Measurements from ENCODE around the gene KCNH2. TPM values are rescaled to one million over a fixed set of nuclear protein-coding genes. Genes with fewer than 3 reads are reported as not detected.
"Not testable (repeated sequence)": the region's sequence is repeated elsewhere in the genome, so short reads cannot be mapped to it uniquely, and the experiment has no call there.

The KCNH2 gene
- total and polyA plus RNA-seq, 3 experiments from 2014 or later: 0.11 to 0.63 (median 0.24) TPM

GRCh38 chr7:151015967-151016366 is 37.8 kb upstream of the KCNH2 start:
- H3K9me3 Mint-ChIP-seq: peaks cover 0 to 1% (median 0%) of the 10 kb centered on the region in 5 donors
- H3K4me1 ChIP-seq (ENCODE audit: insufficient read depth, low read length): peaks cover 76% of the 10 kb centered on the region
- DNase-seq: no peak
- H3K36me3 ChIP-seq (ENCODE audit: insufficient read depth, low read length): no peaks in the 10 kb centered on the region
- POLR2A ChIA-PET: no interaction called here
- H3K4me1 Mint-ChIP-seq: peaks cover 56 to 79% (median 64%) of the 10 kb centered on the region in 3 donors
- peak overlapping the region in 1 of 7 donors; percentile 86 for H3K4me3 Mint-ChIP-seq
- H3K9me3 ChIP-seq (ENCODE audit: low read length): no peaks in the 10 kb centered on the region
- CTCF ChIA-PET: interaction anchor here (1.0 to 7.6 kb wide), 8 partner anchors 13 to 661 kb away, joined by 3 to 40 read pairs (median 20); partner anchors contain the start of gene ABCB8
- H3K4me3 ChIP-seq (ENCODE audit: low read length): no peak overlapping the region
- H3K27me3 ChIP-seq (ENCODE audit: insufficient read depth, low read length, poor library complexity, severe bottlenecking): no peaks in the 10 kb centered on the region
- H3K36me3 Mint-ChIP-seq: peaks cover 0 to 2% (median 0%) of the 10 kb centered on the region in 3 donors
- H3K27ac ChIP-seq (ENCODE audit: low read depth, low read length): no peak overlapping the region
- H3K27me3 Mint-ChIP-seq: peaks cover 13 to 20% of the 10 kb centered on the region in 2 donors
- peak overlapping the region in 7 of 8 donors; percentile 72 to 100 (median 99) for H3K27ac Mint-ChIP-seq

- H3K36me3 Mint-ChIP-seq: peaks cover 0 to 2% (median 0%) of the 10 kb centered on the region in 3 donors
- Histone ChIP-seq H3K36me3 (ENCODE audit: insufficient read depth, low read length) (no peaks in the 10 kb centered on the region), H3K27ac (ENCODE audit: low read depth, low read length) (no peak overlapping the region), H3K4me3 (ENCODE audit: low read length) (no peak overlapping the region), H3K9me3 (ENCODE audit: low read length) (no peaks in the 10 kb centered on the region), H3K27me3 (ENCODE audit: insufficient read depth, low read length, poor library complexity, severe bottlenecking) (no peaks in the 10 kb centered on the region), H3K4me1 (ENCODE audit: insufficient read depth, low read length) (peaks cover 86% of the 10 kb centered on the region)
- peaks cover 64 to 89% (median 73%) of the 10 kb centered on the region in 3 donors for H3K4me1 Mint-ChIP-seq
- POLR2A ChIA-PET: no interaction called here
- H3K4me3 Mint-ChIP-seq: peak overlapping the region; percentile 65 to 96 (median 89)
- DNase-seq: peak in 1 of 5 donors; percentile 48
- H3K9me3 Mint-ChIP-seq: peaks cover 0 to 1% (median 0%) of the 10 kb centered on the region in 5 donors
- peak overlapping the region; percentile 91 to 100 (median 100) for H3K27ac Mint-ChIP-seq
- CTCF ChIA-PET: interaction anchor here (1.1 to 7.6 kb wide), 8 partner anchors 9 to 116 kb away, joined by 3 to 39 read pairs (median 4); partner anchors contain the start of gene ABCB8
- peaks cover 9 to 10% of the 10 kb centered on the region in 2 donors for H3K27me3 Mint-ChIP-seq
Measured at GRCh38 chr7:151014950-151015349, 36.8 kb upstream of the KCNH2 start.

DNA sequence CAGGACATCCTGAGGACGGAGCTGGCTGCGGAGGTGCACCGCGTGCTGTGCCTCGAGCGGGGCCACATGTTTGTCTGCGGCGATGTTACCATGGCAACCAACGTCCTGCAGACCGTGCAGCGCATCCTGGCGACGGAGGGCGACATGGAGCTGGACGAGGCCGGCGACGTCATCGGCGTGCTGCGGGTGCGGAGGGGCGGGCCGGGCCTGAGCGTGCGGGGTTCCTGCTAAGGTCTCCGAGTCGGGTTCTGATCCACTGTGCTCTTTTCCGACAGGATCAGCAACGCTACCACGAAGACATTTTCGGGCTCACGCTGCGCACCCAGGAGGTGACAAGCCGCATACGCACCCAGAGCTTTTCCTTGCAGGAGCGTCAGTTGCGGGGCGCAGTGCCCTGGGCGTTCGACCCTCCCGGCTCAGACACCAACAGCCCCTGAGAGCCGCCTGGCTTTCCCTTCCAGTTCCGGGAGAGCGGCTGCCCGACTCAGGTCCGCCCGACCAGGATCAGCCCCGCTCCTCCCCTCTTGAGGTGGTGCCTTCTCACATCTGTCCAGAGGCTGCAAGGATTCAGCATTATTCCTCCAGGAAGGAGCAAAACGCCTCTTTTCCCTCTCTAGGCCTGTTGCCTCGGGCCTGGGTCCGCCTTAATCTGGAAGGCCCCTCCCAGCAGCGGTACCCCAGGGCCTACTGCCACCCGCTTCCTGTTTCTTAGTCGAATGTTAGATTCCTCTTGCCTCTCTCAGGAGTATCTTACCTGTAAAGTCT is 35.8 kb upstream of the KCNH2 start:
- peak; percentile 88 to 98 (median 95) for DNase-seq
- CTCF ChIA-PET: interaction anchor here (0.9 to 7.6 kb wide), 11 partner anchors 14 to 110 kb away, joined by 3 to 39 read pairs (median 3); partner anchors contain the start of gene ABCB8
- Histone ChIP-seq H3K27ac (ENCODE audit: low read depth, low read length) (peak overlapping the region; percentile 79), H3K36me3 (ENCODE audit: insufficient read depth, low read length) (no peaks in the 10 kb centered on the region), H3K9me3 (ENCODE audit: low read length) (no peaks in the 10 kb centered on the region), H3K27me3 (ENCODE audit: insufficient read depth, low read length, poor library complexity, severe bottlenecking) (no peaks in the 10 kb centered on the region), H3K4me3 (ENCODE audit: low read length) (peak overlapping the region; percentile 66), H3K4me1 (ENCODE audit: insufficient read depth, low read length) (peaks cover 90% of the 10 kb centered on the region)
- Mint-ChIP-seq H3K4me1 (peaks cover 61 to 88% (median 67%) of the 10 kb centered on the region in 3 donors), H3K9me3 (peaks cover 0 to 1% (median 0%) of the 10 kb centered on the region in 5 donors), H3K4me3 (peak overlapping the region; percentile 88 to 99 (median 93)), H3K27ac (peak overlapping the region; percentile 99 to 100 (median 100)), H3K36me3 (peaks cover 0 to 2% (median 0%) of the 10 kb centered on the region in 3 donors), H3K27me3 (peaks cover 4 to 9% of the 10 kb centered on the region in 2 donors)
- POLR2A ChIA-PET: interaction anchor here (0.9 to 1.0 kb wide), 4 partner anchors 14 to 72 kb away, joined by 3 to 7 read pairs (median 4); partner anchors contain the start of genes ABCB8 and FASTK

DNA sequence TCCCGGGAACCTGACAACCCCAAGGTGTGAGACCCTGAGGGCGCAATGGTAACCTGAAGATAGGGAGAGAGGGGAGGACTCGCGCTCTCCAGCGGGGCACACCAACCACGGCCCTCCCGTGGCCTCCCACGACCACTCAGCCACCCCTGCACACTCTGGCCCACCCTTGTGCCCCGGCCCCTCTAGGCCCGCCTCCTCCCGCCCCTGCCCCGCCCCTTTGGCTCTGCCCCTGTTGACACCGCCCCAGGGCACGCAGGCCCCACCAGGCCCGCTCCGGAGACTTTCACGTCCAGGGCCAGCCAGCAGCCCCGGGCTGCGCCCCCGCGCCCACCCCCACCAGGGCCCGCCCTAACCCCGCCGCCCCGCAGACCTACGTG is 35.2 kb upstream of the KCNH2 start:
- H3K4me3 Mint-ChIP-seq: peak overlapping the region in 6 of 7 donors; percentile 89 to 99 (median 94)
- peak overlapping the region; percentile 99 to 100 (median 100) for H3K27ac Mint-ChIP-seq
- Histone ChIP-seq H3K36me3 (ENCODE audit: insufficient read depth, low read length) (no peaks in the 10 kb centered on the region), H3K27me3 (ENCODE audit: insufficient read depth, low read length, poor library complexity, severe bottlenecking) (no peaks in the 10 kb centered on the region), H3K4me1 (ENCODE audit: insufficient read depth, low read length) (peaks cover 93% of the 10 kb centered on the region), H3K4me3 (ENCODE audit: low read length) (no peak overlapping the region), H3K9me3 (ENCODE audit: low read length) (no peaks in the 10 kb centered on the region), H3K27ac (ENCODE audit: low read depth, low read length) (peak overlapping the region; percentile 79)
- POLR2A ChIA-PET: interaction anchor here (0.9 to 1.0 kb wide), 4 partner anchors 15 to 72 kb away, joined by 3 to 7 read pairs (median 4); partner anchors contain the start of genes ABCB8 and FASTK
- peaks cover 0 to 2% (median 0%) of the 10 kb centered on the region in 3 donors for H3K36me3 Mint-ChIP-seq
- CTCF ChIA-PET: interaction anchor here (1.0 to 7.6 kb wide), 9 partner anchors 15 to 110 kb away, joined by 3 to 39 read pairs (median 4); partner anchors contain the start of gene ABCB8
- peaks cover 2 to 9% of the 10 kb centered on the region in 2 donors for H3K27me3 Mint-ChIP-seq
- H3K9me3 Mint-ChIP-seq: peaks cover 0 to 1% (median 0%) of the 10 kb centered on the region in 5 donors
- no peak for DNase-seq
- peaks cover 62 to 88% (median 65%) of the 10 kb centered on the region in 3 donors for H3K4me1 Mint-ChIP-seq

DNA sequence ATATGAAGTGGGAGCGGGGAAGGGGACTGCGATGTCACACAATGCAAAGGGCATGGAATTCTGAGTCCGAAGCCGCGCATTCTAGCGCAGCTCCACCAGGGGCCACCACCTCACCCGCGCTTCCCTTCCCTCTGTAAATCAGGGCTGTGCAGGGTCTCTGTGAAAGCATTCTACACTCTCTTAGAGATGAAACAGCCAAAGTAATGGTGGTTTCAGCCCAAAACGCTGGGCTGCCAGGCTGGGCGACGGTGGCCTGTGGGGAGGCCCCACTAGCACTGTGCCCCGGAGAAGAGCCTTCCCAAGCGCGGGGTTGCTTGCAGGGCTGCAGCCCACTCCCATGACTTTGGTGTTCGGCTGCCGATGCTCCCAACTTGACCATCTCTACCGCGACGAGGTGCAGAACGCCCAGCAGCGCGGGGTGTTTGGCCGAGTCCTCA is 34.8 kb upstream of the KCNH2 start:
- H3K36me3 ChIP-seq (ENCODE audit: insufficient read depth, low read length): no peaks in the 10 kb centered on the region
- H3K36me3 Mint-ChIP-seq: peaks cover 0 to 2% (median 0%) of the 10 kb centered on the region in 3 donors
- no peak overlapping the region for H3K4me3 ChIP-seq (ENCODE audit: low read length)
- H3K4me1 Mint-ChIP-seq: peaks cover 62 to 88% (median 65%) of the 10 kb centered on the region in 3 donors
- H3K27me3 Mint-ChIP-seq: peaks cover 0 to 9% of the 10 kb centered on the region in 2 donors
- no peaks in the 10 kb centered on the region for H3K9me3 Mint-ChIP-seq
- ChIA-PET POLR2A (no interaction called here), CTCF (interaction anchor here (1.0 to 5.5 kb wide), 6 partner anchors 15 to 111 kb away, joined by 3 to 31 read pairs (median 4); partner anchors contain the start of genes ABCB8 and NOS3)
- peak overlapping the region in 5 of 7 donors; percentile 24 to 99 (median 52) for H3K4me3 Mint-ChIP-seq
- H3K9me3 ChIP-seq (ENCODE audit: low read length): no peaks in the 10 kb centered on the region
- H3K27ac ChIP-seq (ENCODE audit: low read depth, low read length): peak overlapping the region; percentile 79
- peak overlapping the region; percentile 88 to 100 (median 97) for H3K27ac Mint-ChIP-seq
- peak in 1 of 5 donors; percentile 45 for DNase-seq
- H3K27me3 ChIP-seq (ENCODE audit: insufficient read depth, low read length, poor library complexity, severe bottlenecking): no peaks in the 10 kb centered on the region
- peaks cover 93% of the 10 kb centered on the region for H3K4me1 ChIP-seq (ENCODE audit: insufficient read depth, low read length)

- Mint-ChIP-seq H3K27me3 (peaks cover 0 to 10% of the 10 kb centered on the region in 2 donors), H3K4me1 (peaks cover 62 to 88% (median 65%) of the 10 kb centered on the region in 3 donors), H3K27ac (peak overlapping the region; percentile 88 to 100 (median 97)), H3K4me3 (peak overlapping the region; percentile 33 to 61 (median 55)), H3K9me3 (no peaks in the 10 kb centered on the region), H3K36me3 (peaks cover 0 to 2% (median 0%) of the 10 kb centered on the region in 3 donors)
- Histone ChIP-seq H3K27ac (ENCODE audit: low read depth, low read length) (peak overlapping the region; percentile 79), H3K27me3 (ENCODE audit: insufficient read depth, low read length, poor library complexity, severe bottlenecking) (no peaks in the 10 kb centered on the region), H3K4me1 (ENCODE audit: insufficient read depth, low read length) (peaks cover 93% of the 10 kb centered on the region), H3K36me3 (ENCODE audit: insufficient read depth, low read length) (no peaks in the 10 kb centered on the region), H3K4me3 (ENCODE audit: low read length) (no peak overlapping the region), H3K9me3 (ENCODE audit: low read length) (no peaks in the 10 kb centered on the region)
- POLR2A ChIA-PET: interaction anchor here (0.7 to 1.1 kb wide), 2 partner anchors 16 to 108 kb away, joined by 3 to 4 read pairs; partner anchors contain the start of gene ABCB8
- CTCF ChIA-PET: interaction anchor here (1.2 to 5.5 kb wide), 4 partner anchors 18 to 233 kb away, joined by 4 to 31 read pairs (median 5); partner anchors contain the start of gene NOS3
- DNase-seq: no peak
Measured at GRCh38 chr7:151012031-151012692, 34.0 kb upstream of the KCNH2 start.

GRCh38 chr7:151011616-151012015 is 33.5 kb upstream of the KCNH2 start:
- not testable (repeated sequence) for H3K36me3 ChIP-seq (ENCODE audit: insufficient read depth, low read length); H3K9me3 ChIP-seq (ENCODE audit: low read length); DNase-seq; H3K27me3 ChIP-seq (ENCODE audit: insufficient read depth, low read length, poor library complexity, severe bottlenecking); H3K36me3 Mint-ChIP-seq; H3K9me3 Mint-ChIP-seq; H3K4me3 ChIP-seq (ENCODE audit: low read length)
- Mint-ChIP-seq H3K4me1 (peaks cover 64 to 87% (median 64%) of the 10 kb centered on the region in 3 donors), H3K4me3 (peak overlapping the region in 6 of 7 donors; percentile 38 to 58 (median 53)), H3K27ac (peak overlapping the region; percentile 84 to 100 (median 97)), H3K27me3 (peaks cover 0 to 10% of the 10 kb centered on the region in 2 donors)
- ChIA-PET CTCF (interaction anchor here (1.2 to 5.5 kb wide), 6 partner anchors 17 to 233 kb away, joined by 4 to 31 read pairs (median 6); partner anchors contain the start of genes ABCB8 and NOS3), POLR2A (interaction anchor here (1.1 kb wide), 1 partner anchor 16 kb away, joined by 3 read pairs; the partner anchor contains the start of gene ABCB8)
- peak overlapping the region; percentile 79 for H3K27ac ChIP-seq (ENCODE audit: low read depth, low read length)
- H3K4me1 ChIP-seq (ENCODE audit: insufficient read depth, low read length): peaks cover 91% of the 10 kb centered on the region
